Cardiac fibroblast (primary cell): ENCODE measurements around the gene RSPH9.

Experiments
- DNase-seq, 2 donors: peaks; one replicate each; pipeline versions ENCODE4 v3.0.0 to v3.0.0-alpha.2; 2010; ENCODE audit warnings: low read depth in 2 of 2
- H3K4me3 ChIP-seq, 2 donors: replicated peaks in 1 of 2; 1 replicate in 1 of 2; 2 replicates in 1 of 2; pipeline ENCODE4 v1.5.1; 2011; ENCODE audit warnings: low read depth in 2 of 2, low read length in 2 of 2, mild to moderate bottlenecking in 2 of 2, moderate library complexity in 1 of 2
- TF ChIP-seq, protein P1 (sequence below): IDR thresholded peaks from one replicate; pipeline ENCODE4 v1.5.1; 2011; ENCODE audit warnings: low read depth, mild to moderate bottlenecking, low read length, inconsistent platforms

Gene RSPH9

DNA sequence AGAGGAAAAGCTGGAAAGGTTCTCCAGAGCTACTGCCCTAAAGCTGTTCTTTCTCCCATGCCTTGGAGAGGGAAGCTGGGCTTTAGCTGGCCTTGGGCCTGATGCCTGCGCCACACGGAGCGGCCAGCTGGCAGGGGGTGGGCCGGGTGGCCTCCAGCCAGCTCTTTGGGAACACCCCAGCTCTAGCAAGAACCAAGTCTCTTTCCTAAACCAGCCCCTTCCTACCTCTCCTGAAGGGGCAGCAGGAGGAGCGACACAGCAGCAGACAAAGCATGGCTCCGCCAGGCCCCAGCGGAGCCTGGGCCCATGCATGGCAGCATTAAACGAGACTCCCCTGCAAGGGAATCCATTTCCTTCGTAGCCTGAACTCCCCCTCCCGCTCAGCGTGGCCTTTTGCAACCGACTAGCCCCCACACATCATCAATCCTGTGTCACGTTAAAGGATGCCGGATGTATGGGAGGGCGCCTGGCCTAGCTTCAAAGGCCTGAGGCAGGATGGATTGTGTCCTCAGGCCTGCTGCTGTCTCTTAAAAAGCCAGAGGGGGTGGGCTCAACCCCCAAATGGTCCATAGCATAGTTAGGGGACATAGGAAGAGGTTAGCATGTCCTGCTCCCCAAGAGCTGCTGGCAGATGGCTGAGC is 28.7 kb downstream of the RSPH9 start:
- DNase-seq = no peak

DNA sequence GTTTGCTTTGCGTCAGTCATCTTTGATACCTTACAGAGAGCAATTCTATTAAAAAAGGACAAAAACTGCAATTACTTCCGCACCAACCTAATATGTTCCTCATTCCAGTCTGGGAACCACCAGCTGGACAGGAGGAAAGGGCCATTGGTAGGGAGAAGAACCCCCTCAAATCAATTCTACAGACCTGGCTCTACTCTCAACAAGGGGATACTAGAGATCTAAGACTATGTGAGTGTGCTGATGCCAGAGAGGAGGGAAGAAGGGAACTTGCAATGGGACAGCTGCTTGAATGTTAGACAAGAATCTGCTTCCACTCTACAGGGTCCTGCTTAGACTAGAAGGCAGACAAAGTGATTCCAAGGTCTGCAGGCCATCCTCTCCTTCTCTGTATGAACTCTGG is 29.5 kb downstream of the RSPH9 start:
- no peak for DNase-seq
- TF ChIP-seq, protein P1, sequence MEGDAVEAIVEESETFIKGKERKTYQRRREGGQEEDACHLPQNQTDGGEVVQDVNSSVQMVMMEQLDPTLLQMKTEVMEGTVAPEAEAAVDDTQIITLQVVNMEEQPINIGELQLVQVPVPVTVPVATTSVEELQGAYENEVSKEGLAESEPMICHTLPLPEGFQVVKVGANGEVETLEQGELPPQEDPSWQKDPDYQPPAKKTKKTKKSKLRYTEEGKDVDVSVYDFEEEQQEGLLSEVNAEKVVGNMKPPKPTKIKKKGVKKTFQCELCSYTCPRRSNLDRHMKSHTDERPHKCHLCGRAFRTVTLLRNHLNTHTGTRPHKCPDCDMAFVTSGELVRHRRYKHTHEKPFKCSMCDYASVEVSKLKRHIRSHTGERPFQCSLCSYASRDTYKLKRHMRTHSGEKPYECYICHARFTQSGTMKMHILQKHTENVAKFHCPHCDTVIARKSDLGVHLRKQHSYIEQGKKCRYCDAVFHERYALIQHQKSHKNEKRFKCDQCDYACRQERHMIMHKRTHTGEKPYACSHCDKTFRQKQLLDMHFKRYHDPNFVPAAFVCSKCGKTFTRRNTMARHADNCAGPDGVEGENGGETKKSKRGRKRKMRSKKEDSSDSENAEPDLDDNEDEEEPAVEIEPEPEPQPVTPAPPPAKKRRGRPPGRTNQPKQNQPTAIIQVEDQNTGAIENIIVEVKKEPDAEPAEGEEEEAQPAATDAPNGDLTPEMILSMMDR = no peak
- H3K4me3 ChIP-seq = no peak overlapping the region

More for the DNA sequence above, 28.7 kb downstream of the RSPH9 start:
- TF ChIP-seq, protein P1 = no peak
- no peak overlapping the region for H3K4me3 ChIP-seq

DNA sequence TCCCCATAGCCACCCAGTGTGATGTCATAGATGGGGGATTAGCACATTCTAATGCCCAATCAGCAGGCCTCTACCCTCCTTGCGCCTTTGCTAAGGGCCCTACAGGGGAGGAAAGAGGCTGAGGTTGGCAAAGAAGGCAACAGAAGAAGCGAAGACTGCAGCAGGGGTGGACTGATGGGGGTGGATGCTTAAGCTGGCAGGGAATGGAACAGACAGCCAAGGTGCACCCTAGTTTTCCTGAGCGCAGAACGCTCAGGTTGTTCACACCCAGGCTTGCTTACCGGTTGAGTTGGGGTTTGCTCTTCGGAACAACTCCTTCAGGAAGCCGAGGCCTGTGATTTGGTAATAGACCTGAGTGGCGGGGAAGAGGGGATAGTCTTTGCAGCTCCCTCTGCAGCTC is 30.1 kb downstream of the RSPH9 start:
- DNase-seq = no peak
- no peak overlapping the region for H3K4me3 ChIP-seq
- TF ChIP-seq, protein P1 = no peak

DNA sequence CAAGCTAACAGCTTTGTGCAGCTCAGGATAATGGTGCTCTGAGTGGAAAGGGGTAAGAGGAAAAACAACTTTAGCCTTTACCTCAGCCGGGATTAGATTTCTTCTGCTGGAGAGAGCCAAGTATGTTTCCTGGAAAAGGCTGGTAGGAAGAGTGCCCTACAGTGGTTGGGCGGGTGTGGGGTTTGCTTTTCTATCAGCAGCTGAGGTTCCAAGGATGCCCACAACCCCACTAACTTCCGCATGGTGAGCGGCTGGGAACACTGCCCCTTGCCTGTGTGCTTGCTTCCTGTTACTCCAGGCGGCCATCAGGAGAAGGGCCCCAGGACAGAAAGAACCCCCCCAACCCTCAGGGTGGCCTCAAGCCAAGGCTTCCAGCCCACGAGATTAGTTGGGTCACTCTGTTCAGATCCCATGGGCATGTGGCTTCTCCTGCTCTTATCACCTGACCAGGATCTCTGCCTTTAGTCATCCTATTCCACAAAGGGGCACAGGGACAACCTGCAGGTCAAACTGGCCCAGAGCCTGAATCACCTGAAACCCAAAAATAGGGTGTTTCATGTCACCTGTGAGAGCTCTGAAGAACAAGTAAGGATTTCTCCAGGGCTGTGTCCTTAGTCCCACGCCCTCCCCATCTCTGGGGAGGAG is 32.2 kb downstream of the RSPH9 start:
- no peak for DNase-seq
- H3K4me3 ChIP-seq = no peak overlapping the region
- TF ChIP-seq, protein P1 = no peak

DNA sequence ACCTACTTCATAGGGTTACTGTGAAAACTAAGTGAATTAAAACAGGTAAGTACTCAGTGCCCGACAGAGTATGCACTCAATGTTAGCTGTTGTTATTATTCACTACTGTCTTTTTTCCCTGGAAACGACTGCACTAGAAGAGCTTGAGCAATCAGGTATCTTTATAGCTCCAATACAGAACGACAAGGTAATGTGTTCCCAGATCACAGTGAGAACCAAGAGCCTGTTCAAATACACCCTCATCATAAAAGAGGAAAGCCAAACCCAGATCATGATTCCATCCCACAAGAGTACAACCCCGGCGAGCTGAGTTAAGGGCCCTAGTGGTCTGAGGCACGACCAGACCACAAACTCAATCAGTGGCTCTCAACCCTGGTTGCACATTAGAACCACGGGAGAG is 32.9 kb downstream of the RSPH9 start:
- DNase-seq = no peak
- TF ChIP-seq, protein P1 = no peak
- no peak overlapping the region for H3K4me3 ChIP-seq

DNA sequence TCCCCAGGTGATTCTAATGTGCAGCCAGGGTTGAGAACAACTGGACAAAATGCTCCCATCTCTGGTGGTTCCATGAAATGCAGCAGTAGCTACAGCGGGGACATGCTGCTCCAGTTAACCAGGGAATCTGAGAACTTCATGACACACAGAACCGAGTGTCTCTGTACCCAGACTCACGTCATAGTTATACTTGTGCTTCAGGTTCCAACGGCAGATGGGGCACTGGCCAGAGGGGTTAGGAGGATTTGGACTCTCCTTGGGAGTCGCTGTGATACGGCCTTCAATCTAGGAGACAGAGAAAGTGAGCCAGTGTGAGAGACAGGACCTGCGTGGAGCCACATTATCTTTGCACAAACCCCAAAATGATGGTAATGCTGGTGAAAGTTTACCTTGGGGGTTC is 33.5 kb downstream of the RSPH9 start:
- no peak overlapping the region for H3K4me3 ChIP-seq
- TF ChIP-seq, protein P1 = no peak
- DNase-seq = no peak
